Measurements from ENCODE around the gene PLXNB2.
"Not testable (repeated sequence)": the region's sequence is repeated elsewhere in the genome, so short reads cannot be mapped to it uniquely, and the experiment has no call there.

Gene PLXNB2

DNA sequence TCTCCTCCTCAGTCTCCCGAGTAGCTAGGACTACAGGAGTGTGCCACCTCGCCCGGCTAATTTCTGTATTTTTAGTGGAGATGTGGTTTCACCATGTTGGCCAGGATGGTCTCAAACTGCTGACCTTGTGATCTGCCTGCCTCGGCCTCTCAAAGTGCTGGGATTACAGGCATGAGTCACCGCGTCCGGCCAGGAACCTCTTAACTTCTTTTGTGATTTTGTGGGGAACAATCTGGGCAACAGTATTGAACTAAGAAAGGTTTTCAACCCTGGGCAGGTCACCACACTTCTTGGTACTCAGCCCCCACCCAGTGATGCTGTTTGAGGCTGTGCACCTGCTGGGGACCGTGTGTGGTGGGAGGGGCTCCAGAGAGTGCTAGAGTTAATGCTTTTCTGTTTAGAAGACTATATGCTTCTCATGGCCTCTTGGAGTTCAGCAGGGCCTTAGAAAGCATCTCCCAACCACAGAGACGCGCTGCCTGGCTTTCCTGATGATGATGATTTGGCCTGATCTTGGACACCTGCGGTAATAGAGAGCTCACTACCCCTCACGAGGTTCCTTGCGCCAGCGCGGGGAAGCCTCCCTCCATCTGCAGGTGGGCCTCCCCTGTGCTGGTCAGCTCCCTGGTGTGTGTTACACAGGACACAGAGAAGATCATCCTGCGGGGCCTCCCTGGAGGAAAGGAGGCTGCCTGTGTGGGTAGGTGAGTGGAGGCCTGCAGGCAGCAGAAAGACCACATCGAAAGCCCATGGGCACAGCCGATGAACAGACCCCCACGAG, 18.2 kb upstream of the PLXNB2 start:
- DNase-seq = no peak

DNA sequence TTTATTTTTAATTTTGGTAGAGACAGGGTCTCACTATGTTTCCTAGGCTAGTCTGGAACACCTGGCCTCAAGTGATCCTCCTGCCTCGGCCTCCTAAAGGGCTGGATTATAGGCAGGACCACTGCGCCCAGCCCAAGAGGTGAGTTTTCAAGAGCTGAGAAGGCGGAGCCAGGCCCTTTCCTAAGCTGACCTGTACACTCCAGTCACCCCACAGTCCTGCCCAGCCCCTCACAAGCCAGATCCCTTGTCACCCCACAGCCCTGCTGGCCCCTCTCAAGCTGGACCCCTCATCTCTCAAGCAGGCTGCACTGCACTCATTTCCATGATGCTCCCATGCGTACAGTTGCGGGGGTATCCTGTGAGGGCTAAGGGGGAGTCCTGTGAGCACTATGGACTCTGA, 16.5 kb upstream of the PLXNB2 start:
- DNase-seq = no peak

DNA sequence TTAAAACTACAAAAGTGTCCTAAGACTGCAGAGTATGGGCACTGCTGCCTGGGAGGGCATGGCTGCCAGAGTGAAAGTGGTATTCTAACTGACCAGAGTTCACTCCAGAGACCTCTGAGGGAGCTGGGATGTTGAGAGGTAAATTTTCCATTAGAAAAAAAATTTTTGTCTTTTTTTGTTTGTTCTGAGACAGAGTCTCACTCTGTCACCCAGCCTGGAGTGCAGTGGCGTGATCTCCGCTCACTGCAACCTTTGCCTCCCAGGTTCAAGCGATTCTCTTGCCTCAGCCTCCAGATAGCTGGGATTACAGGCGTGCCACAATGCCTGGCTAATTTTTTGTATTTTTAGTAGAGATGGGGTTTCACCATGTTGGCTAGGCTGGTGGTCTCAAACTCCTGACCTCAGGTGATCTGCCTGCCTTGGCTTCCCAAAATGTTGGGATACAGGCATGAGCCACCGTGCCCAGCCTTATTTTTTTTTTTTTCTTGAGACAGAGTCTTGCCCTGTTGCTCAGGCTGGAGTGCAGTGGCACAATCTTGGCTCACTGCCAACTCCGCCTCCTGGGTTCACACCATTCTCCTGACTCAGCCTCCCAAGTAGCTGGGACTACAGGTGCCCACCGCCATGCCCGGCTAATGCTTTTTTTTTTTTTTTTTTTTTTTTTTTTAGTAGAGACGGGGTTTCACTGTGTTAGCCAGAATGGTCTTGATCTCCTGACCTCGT, 15.1 kb upstream of the PLXNB2 start:
- not testable (repeated sequence) for DNase-seq

DNA sequence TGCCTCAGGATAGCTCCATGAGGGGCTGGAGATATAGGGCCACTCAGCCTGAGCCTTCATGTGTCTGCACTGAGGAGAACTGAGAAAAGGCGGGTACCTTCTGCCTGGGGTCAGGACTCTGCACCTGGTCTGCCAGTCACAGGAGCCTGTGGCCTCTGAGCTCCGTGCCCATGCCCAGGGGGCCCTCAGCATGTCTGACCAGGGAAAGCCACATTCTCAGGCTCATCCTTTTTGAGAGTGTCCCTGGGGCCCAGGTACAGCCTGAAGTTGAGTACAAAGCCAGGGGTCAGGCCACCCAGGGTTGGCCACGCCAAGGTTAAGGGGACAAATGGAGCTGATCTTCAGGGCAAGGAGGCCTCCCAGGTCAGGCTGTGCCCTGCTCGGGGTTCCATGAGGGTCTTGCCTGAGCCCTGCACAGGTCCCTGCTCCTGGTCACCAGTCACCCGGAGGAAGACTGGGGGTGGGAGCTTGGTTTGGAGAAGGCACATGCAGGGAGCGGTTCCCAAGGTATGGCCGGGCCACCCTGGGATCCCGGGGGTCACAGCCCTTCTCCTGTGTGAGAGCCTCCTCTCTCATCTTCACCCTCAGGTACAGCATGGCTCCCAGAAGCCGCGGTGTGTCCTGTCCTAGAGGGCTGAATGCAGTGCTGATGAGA, 13.4 kb upstream of the PLXNB2 start:
- no peak for DNase-seq

DNA sequence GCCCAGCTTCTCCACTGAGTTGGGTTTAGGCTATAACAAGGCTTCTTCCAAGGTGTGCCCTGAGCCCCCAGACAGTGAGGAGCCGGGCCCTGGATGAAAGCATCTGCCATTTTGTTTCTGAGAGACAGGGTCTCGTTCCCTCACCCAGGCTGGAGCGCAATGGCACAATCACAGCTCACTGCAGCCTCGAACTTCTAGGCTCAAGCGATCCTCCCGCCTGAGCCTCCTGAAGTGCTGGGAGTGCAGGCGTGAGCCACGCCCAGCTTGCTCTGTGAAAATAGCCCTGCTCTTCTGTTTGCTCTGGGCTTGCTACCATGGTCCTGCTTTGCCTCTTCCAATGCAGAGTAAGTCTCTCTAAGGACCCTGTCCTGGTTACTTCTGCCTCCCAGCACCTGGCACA, 12.7 kb upstream of the PLXNB2 start:
- DNase-seq = no peak

DNA sequence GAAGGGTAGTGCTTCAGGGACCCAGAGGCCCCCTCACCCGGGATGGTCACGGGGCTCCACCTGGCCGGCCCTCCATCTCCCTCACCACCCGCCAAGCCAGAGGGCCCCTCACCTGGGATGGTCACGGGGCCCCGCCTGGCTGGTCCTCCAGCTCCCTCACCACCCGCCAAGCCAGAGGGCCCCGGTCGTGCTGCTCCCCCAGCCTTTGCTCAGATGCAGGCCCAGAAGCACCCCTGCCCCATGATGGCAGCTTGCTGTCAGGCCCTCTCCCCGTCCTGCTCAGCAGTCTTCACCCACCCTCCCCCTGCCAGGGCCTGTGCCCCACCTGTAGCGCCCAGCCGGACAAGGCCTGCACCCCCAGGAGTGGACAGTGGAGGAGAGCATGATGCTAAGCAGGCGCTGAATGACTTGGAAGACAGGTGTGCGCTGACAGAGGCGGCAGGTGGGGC, 12.1 kb upstream of the PLXNB2 start:
- no peak for DNase-seq

DNA sequence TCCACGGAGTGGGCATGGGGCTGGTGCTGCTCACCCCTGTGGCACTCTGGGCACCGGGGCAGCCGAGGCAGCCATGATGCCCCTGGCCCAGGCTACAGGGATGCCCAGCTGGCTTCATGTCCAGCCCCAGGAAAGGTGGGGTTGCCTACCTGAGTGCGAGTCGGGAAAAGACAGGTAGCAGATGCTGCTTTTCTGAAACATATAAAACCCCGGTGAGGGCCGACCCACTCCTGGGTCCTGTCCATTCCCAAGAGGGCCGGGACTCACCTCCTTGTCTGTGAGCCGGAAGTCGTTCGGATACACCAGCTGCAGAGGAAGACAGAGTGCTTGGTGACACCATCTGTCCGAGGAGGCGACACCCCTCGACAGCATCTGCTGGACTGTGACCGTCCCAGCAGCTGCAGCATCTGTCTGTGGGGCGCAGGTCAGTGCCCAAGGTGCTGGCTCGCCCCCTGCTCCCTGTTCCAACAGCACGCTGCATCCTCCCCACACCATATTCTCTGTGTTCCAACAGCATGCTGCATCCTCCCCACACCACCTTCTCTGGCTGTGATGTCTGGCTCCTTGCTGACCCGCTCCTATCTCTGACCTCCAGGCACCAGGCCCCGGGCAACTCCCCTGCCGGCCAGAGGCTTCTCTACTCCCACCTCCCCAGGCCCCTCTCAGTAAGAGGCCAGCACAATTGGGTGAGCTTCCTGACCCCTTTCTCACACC, 11.4 kb upstream of the PLXNB2 start:
- DNase-seq = no peak

DNA sequence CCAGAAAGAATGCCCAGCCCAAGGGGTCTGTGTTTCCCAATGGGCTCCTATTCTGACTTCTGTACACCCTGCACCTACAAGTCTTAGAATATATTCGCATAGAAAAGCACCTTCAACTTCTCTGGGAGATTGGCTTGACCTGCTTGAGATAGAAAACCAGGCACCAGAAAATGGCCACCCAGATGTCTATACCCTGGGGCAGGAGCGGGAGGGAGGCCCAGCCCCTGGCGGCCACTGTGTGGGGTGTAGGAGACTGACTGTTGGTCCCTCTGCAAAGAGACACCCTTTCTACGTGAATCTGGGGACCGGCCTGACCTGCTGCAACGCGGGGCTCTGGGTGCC, 10.9 kb upstream of the PLXNB2 start:
- DNase-seq = no peak

DNA sequence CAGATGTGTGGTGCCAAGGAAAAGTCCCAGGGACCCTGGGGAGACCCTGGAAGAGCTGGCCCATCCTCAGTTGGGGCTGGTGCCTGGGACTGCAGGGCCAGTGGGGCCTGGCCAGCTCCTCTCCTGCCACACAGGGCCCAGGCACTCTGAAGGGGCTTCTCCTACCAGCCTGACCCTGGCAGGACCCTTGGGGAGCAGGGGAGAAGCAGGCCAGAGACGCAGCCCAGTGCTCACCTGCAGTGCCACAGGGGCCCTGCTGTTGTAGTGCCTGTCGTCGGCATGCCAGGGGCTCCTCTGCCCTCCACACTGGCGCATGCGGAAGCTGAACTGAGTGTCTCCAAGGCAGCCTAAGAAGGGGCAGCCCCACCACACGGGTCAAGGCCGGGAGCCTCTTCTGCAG, 10.2 kb upstream of the PLXNB2 start:
- DNase-seq = no peak

DNA sequence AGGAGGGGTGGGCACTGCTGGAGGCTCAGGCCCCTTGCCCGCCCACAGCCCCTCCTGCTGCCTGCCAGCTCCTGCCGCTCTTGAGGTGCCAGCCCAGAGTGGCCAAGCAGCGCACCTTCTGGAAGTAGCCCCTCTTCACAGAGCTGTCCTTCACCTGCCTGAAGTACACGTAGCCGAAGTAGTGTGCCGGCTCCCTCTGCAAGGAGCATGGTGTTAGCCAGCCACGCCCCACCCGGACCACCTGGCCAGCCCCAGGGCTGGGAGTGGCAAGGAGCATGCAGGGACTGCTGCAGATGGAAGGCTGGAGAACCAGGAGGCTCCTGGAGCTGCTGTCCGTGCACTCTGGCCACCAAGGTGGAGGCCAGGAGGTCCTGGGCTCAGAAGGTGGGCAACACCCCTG, 9.7 kb upstream of the PLXNB2 start:
- DNase-seq = no peak

DNA sequence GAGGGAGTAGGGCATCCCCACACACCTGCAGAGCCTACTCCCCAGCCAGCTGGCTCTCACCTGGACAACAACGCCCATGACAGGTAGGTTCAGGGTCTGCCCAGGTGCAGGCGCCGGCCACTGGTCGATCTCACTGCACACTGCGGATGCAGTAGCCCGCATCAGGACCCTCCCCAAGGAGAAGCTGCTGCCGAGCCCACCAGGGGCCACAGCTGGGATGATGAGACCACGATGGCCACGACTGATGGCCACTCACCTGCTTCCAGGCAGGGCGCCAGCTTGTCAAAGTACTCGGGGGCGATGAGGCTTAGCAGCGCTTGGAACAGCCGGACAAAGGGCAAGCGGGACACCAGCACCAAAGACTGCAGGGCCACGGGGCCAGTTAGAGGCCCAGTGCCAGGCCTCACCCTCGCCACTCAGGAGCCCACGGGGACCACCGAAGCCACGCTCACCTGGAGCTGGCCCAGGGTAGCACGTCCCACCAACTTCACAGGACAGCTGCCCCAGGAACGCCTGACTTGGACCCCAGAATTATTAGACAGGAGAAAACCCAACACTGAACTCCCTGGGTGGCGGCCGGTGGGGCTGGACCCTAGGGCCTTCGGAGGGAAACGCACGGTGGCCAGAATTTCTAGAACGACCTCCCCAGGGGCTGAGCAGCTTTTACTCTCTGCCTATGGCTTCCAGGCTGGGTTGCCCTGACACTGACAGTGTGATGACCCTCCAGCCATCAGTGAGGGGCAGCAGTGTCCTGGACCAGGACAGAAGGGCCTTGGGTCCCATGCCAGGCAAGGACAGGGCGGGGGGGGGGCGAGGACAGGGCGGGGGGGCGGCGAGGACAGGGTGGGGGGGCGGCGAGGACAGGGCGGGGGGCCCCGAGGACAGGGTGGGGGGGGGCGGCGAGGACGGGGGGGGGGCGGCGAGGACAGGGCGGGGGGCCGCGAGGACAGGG, 8.9 kb upstream of the PLXNB2 start:
- no peak for DNase-seq

DNA sequence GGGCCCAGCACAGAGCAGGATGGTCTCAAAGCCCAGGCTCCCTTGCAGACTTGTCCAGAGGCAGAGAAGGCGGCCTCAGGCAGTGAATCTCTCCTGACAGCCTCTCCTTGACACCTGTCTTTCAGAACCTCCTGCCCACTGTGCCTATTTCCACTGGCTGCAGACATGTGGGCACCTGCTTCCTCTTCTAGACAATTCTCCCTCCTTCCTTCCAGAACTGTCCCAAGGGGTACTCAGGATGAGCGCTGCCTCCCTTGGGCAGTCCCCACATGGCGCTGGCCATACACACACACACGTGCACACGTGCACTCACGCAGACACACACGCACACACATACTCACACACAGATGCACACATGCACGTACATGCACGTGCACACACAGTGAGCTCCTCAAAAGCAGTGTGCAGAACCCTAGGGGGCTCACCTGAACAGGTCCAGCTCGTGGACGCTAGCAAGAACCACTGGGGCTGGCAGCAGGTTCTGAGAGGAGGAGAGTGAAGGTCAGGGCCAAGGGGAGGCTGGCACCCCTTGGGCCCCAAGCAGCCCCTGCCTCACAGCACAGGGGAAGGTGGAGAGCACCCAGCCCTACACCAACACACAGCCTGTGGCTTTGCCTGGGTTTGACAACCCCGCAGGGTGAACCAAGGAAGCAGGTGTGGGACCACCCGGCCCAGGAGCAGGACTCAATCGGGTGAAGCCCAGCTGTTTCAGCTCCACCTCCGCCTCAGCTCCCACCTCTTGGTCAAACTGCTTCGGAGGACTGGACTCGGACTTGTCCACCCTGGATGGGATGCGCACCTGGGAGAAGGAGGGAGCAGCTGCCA, 8.1 kb upstream of the PLXNB2 start:
- DNase-seq = no peak

DNA sequence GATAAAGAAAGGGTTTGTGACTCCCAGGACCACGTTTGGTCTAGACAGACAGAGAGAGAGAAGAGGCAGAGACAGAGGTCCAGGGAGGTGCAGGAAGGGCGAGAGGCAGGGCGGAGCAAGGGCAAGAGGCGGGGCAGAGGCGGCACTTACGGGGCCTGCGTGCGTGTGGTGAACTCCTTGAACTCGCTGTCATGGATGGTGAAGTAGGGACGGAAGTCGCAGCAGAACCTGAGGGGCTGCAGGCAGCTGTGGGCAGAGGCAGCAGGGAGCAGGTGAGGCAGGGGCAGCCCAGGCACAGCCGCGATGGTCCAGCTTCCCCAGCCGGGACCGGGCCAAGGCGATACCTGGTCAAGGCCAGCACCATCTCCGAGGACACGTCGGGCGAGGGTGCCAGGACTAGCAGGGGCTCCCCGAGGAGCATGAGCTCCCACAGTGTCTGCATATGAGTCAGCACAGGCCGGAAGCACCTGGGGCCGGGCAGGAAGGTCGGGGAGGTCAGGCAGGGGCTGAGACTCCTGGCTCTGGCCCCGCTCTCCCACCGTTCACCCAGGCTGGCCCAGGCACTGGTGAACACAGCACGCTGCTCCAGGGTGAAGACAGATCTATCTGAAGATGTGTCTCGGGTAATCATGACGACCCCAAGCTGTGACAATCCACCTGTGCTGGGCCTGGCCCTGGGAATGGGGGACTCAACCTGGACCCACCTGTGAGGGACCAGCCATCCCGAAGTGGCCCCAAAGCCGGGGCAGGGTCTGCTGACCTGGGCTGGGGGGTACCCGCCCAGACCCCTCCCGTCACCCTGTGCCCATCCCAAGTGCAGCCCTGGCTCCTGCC, 7.2 kb upstream of the PLXNB2 start:
- no peak for DNase-seq

DNA sequence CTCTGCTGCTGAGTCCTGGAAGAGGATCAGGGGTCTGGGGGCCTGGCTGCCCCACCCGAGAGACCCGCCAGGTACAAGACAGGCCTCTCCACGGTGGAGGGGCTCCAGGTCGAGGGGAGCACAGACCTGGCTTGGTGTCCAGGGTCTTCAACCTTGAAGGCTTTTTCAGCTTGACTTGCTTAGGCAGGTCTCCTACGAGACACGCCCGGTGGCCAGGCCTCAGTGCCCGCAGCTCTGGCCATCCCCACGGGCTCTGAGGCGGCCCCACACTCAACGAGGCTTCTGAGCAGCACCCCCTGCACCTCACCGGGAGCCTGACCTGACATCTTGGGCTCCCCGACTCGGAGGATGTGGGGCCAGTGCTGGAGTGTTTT, 6.6 kb upstream of the PLXNB2 start:
- no peak for DNase-seq

DNA sequence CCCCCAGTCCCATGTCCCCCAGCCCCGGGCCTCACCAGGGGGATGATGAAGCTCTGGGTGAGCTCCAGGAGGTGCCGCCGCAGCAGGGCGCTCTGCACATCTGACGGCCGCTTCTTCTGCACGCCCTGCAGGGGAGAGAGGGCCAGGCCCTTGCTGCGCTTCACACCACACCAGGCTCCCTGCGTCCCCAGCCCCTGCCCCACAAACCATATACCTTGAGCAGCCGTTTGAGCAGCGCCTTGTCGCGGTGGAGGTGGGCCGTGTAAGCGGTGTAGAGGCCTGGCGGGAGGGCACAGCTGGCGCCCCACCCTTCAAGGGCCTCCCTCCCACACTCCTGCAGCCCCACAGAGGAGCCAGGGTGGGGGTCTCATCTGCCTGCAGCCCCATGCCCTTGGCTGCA, 6.2 kb upstream of the PLXNB2 start:
- no peak for DNase-seq

DNA sequence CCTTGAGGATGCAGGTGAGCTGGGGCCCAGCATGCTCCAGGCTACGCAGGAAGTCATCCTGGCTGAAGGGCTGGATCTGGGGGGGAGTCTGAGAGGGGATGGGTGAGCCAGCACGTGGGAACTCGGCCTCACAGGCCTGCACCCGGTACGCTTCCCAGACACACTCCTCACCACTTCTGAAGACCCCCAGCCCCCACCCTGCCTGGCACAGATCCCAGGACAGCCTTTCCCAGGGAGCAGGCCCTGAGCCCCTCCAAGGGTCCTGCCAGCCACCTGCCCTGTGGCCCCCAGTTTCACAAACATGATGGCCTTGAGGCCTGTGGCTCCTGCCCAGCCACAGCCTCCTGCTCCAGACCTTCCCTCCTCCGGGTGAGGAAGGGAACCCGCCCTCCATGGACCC, 5.6 kb upstream of the PLXNB2 start:
- no peak for DNase-seq

DNA sequence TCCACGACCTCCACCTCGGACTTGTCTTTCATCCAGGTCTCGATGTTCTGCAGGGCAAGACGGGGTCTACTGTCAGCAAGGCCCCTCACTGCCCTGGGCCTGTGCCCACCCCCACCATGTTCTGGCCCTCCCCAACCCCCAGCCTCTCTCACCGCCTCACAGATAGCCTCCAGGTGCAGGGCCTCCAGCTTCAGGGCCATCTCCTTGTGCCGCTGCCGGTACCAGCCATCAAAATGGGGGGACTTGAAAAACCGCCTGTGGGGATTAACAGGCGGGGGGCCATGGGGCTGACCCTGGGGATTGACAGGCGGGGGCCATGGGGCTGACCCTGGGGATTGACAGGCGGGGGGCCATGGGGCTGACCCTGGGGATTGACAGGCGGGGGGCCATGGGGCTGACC, 4.9 kb upstream of the PLXNB2 start:
- no peak for DNase-seq

DNA sequence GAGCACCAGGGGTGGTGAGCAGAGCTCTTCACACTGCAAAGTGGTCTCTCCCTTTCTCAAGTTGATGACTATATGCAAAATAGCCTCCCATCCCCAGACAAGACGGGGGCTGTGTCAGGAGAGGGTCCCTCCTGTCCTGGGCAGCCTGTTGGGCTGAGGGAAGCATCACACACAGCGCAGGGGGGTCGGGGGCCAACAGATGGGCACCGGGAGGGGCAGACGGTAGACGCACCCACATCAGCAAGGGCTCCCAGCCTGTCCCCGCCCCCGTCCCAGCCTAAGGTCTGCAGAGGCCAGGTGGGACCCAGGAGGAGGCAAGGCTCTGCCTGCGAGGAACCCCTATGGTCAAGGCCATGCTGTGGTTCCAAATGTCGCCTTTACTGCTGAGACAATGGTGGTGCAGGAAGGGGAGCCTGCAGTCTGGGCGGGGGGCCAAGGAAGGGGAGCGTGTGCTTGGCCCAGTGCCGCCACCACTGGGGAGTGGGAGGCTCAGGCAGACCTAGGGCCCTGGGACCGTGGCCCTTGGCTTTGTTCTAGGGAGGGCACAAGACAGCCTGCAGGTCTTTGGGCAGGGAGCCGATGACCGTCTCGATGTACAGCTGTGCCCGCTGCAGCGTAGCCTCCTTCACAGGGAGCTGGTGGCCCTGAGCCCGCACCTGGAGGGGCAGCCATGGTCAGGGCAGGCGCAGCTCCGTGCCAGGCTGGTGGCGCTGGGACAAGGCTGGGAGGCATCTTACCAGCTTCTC, 4.3 kb upstream of the PLXNB2 start:
- no peak for DNase-seq

DNA sequence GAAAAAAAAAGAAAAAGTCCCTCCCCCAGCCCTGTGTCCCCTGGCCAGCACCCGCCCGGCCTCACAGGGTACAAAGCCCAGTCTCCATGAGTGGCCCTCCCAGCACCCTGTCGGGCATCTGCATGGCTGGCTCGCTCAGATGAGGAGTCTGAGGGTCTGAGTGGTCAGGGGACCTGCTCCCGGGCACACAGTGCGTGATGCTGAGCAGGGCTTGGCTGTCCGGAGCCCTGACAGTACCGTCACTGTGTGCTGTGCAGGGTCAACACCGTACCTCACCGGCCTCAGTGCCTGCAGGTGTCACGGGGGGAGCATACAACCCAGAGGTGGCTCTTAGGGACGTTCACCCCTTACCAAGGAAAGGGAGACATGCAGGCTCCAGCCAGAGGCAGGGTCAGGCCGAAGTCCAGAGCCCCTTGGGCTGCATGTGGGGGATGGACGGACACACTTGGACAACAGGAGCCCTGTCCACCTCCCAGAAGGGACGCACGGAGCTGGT, 3.6 kb upstream of the PLXNB2 start:
- no peak for DNase-seq
